IMR-90 (cell line): Measurements from ENCODE around the gene GRPR. TPM values are rescaled to one million over a fixed set of nuclear protein-coding genes. Genes with fewer than 3 reads are reported as not detected.

ENCODE experiments used
- ATAC-seq: fragments of 200-7000 bp; cut with Tn5 transposase; 2 replicates; pipeline ENCODE4 v1.9.1; 2020; ENCODE audit warnings: low read depth, mild to moderate bottlenecking, moderate library complexity
- BruUV-seq: library from RNA; stranded (reverse); fragments of 400-500 nt; replicated peaks from 2 replicates; lab custom pipeline; 2021; lab: Mats Ljungman, UMichigan
- CTCF ChIA-PET: fragments of 300-600 bp; formaldehyde crosslinking; extraction: SDS; loops from one replicate; lab custom pipeline; 2021; ENCODE audit warnings: antibody characterized with exemption; lab: Yijun Ruan, JAX
- POLR2A ChIA-PET: fragments of 300-600 bp; sonication (Branson Sonifier 250); formaldehyde crosslinking; loops from one replicate; lab custom pipeline; 2022; ENCODE audit warnings: antibody characterized with exemption; ENCODE audit not compliant: unreplicated experiment; lab: Charles Lee
- DNase-seq: peaks from one replicate; pipeline ENCODE4 v3.0.0; 2013
- H2AFZ ChIP-seq: replicated peaks from 2 replicates; pipeline ENCODE3; 2013; ENCODE audit warnings: low read length, mild to moderate bottlenecking; ENCODE audit not compliant: poor library complexity
- H2AK5ac ChIP-seq: 2 replicates; pipeline ENCODE4 v1.6.1; 2013; ENCODE audit warnings: low read depth, low read length, inconsistent platforms
- H2AK9ac ChIP-seq: replicated peaks from 2 replicates; pipeline ENCODE3; 2013; ENCODE audit warnings: mild to moderate bottlenecking, low read depth, low read length, moderate library complexity; ENCODE audit not compliant: poor library complexity
- H2BK120ac ChIP-seq: 2 replicates; pipeline ENCODE4 v1.6.1; 2013; ENCODE audit warnings: low read depth, low read length, inconsistent platforms
- H2BK15ac ChIP-seq: 3 replicates; pipeline ENCODE4 v1.6.1; 2013; ENCODE audit warnings: low read depth, low read length, inconsistent platforms
- H2BK20ac ChIP-seq: 2 replicates; pipeline ENCODE4 v1.6.1; 2013; ENCODE audit warnings: low read depth, mild to moderate bottlenecking, inconsistent platforms, low read length, moderate library complexity
- H2BK5ac ChIP-seq: 2 replicates; pipeline ENCODE4 v1.6.1; 2013; ENCODE audit warnings: mild to moderate bottlenecking, low read depth, low read length, inconsistent platforms; ENCODE audit not compliant: poor library complexity, severe bottlenecking
- H3K14ac ChIP-seq: replicated peaks from 2 replicates; pipeline ENCODE4 v1.6.1; 2013; ENCODE audit warnings: low read depth, low read length, inconsistent platforms
- H3K18ac ChIP-seq: 2 replicates; pipeline ENCODE4 v1.6.1; 2013; ENCODE audit warnings: low read depth, low read length, control low read depth
- H3K23ac ChIP-seq: 2 replicates; pipeline ENCODE4 v1.6.1; 2013; ENCODE audit warnings: low read depth, low read length, inconsistent platforms
- H3K27ac ChIP-seq: 2 replicates; pipeline ENCODE4 v1.5.1; 2013; ENCODE audit warnings: mild to moderate bottlenecking, control low read depth, low read length; ENCODE audit not compliant: insufficient read depth
- H3K27me3 ChIP-seq: 2 replicates; pipeline ENCODE4 v1.6.1; 2013; ENCODE audit warnings: low read length; ENCODE audit not compliant: control insufficient read depth, insufficient read depth
- H3K36me3 ChIP-seq: 2 replicates; pipeline ENCODE4 v1.6.1; 2013; ENCODE audit warnings: low read length, mixed read lengths; ENCODE audit not compliant: control insufficient read depth, insufficient read depth
- H3K4ac ChIP-seq: 2 replicates; pipeline ENCODE4 v1.6.1; 2013; ENCODE audit warnings: low read depth, low read length, inconsistent platforms
- H3K4me1 ChIP-seq: 2 replicates; pipeline ENCODE4 v1.6.1; 2013; ENCODE audit warnings: low read length, mixed read lengths; ENCODE audit not compliant: control insufficient read depth, insufficient read depth
- H3K4me2 ChIP-seq: 2 replicates; pipeline ENCODE4 v1.6.1; 2013; ENCODE audit warnings: low read depth, mild to moderate bottlenecking, control low read depth, low read length, moderate library complexity
- H3K4me3 ChIP-seq: 2 replicates; pipeline ENCODE4 v1.5.1; 2013; ENCODE audit warnings: low read depth, mild to moderate bottlenecking, control low read depth, low read length, moderate library complexity; ENCODE audit not compliant: insufficient read depth
- H3K56ac ChIP-seq: 2 replicates; pipeline ENCODE4 v1.6.1; 2013; ENCODE audit warnings: low read length, inconsistent platforms; ENCODE audit not compliant: insufficient read depth; ENCODE audit errors: extremely low read depth
- H3K79me1 ChIP-seq, 2 experiments: 2 replicates each; pipeline ENCODE4 v1.6.1; 2013; ENCODE audit warnings: low read length in 2 of 2, inconsistent platforms in 1 of 2, low read depth in 1 of 2
- H3K9ac ChIP-seq: 2 replicates; pipeline ENCODE4 v1.6.1; 2013; ENCODE audit warnings: low read depth, low read length, control low read depth
- H3K9me1 ChIP-seq: 2 replicates; pipeline ENCODE4 v1.6.1; 2013; ENCODE audit warnings: low read length, inconsistent platforms; ENCODE audit not compliant: insufficient read depth
- H3K9me3 ChIP-seq: 2 replicates; pipeline ENCODE4 v1.6.1; 2013; ENCODE audit warnings: low read length; ENCODE audit not compliant: control insufficient read depth, insufficient read depth
- H4K20me1 ChIP-seq: 2 replicates; pipeline ENCODE4 v1.6.1; 2013; ENCODE audit warnings: low read length, inconsistent platforms; ENCODE audit not compliant: insufficient read depth
- H4K5ac ChIP-seq: 2 replicates; pipeline ENCODE4 v1.6.1; 2013; ENCODE audit warnings: mild to moderate bottlenecking, low read depth, low read length, control low read depth
- H4K8ac ChIP-seq, 2 experiments: 2 replicates each; pipeline ENCODE4 v1.6.1; 2013; ENCODE audit warnings: low read depth in 2 of 2, low read length in 2 of 2, control low read depth in 1 of 2, inconsistent platforms in 1 of 2
- H4K91ac ChIP-seq: 2 replicates; pipeline ENCODE4 v1.6.1; 2013; ENCODE audit warnings: low read depth, low read length, inconsistent platforms; ENCODE audit not compliant: insufficient read depth
- BHLHE40 ChIP-seq: fragments of 150-350 bp; IDR thresholded peaks from 2 replicates; pipeline ENCODE4 v1.6.1; 2016; ENCODE audit warnings: mild to moderate bottlenecking, low read depth, low read length
- CEBPB ChIP-seq: IDR thresholded peaks from 2 replicates; pipeline ENCODE4 v1.6.1; 2012; ENCODE audit warnings: low read depth, low read length, improper control_type of control experiment
- CHD1 ChIP-seq: IDR thresholded peaks from 2 replicates; pipeline ENCODE4 v1.6.1; 2012; ENCODE audit warnings: low read depth, low read length, improper control_type of control experiment
- CTCF ChIP-seq: conservative IDR thresholded peaks from 2 replicates; pipeline ENCODE4 v1.5.1; 2012; ENCODE audit warnings: mild to moderate bottlenecking, low read depth, low read length, improper control_type of control experiment
- ELK1 ChIP-seq: fragments of 150-350 bp; IDR thresholded peaks from 2 replicates; pipeline ENCODE4 v1.6.1; 2016; ENCODE audit warnings: low read depth, mild to moderate bottlenecking, low read length, moderate library complexity, borderline replicate concordance
- FOS ChIP-seq: fragments of 150-350 bp; IDR thresholded peaks from 2 replicates; pipeline ENCODE4 v1.6.1; 2016; ENCODE audit warnings: low read depth, low read length
- MAFK ChIP-seq: IDR thresholded peaks from 2 replicates; pipeline ENCODE4 v1.6.1; 2012; ENCODE audit warnings: low read depth, low read length, improper control_type of control experiment
- MAZ ChIP-seq: IDR thresholded peaks from 2 replicates; pipeline ENCODE4 v1.6.1; 2012; ENCODE audit warnings: low read depth, mild to moderate bottlenecking, low read length, improper control_type of control experiment, moderate library complexity, borderline replicate concordance
- MXI1 ChIP-seq: IDR thresholded peaks from 2 replicates; pipeline ENCODE4 v1.6.1; 2012; ENCODE audit warnings: low read depth, mild to moderate bottlenecking, low read length, moderate library complexity, borderline replicate concordance
- NFE2L2 ChIP-seq: fragments of 150-350 bp; IDR thresholded peaks from 2 replicates; pipeline ENCODE4 v1.6.1; 2016; ENCODE audit warnings: low read depth, mild to moderate bottlenecking, low read length
- POLR2A ChIP-seq: IDR thresholded peaks from 2 replicates; pipeline ENCODE4 v1.6.1; 2012; ENCODE audit warnings: mild to moderate bottlenecking, low read depth, low read length
- RAD21 ChIP-seq: IDR thresholded peaks from 2 replicates; pipeline ENCODE4 v1.6.1; 2012; ENCODE audit warnings: low read length, improper control_type of control experiment
- RCOR1 ChIP-seq: IDR thresholded peaks from 2 replicates; pipeline ENCODE4 v1.6.1; 2012; ENCODE audit warnings: mild to moderate bottlenecking, low read length, improper control_type of control experiment; ENCODE audit not compliant: insufficient replicate concordance
- SMC3 ChIP-seq: fragments of 150-350 bp; IDR thresholded peaks from 2 replicates; pipeline ENCODE4 v1.6.1; 2016; ENCODE audit warnings: low read depth, mild to moderate bottlenecking, antibody characterized with exemption, low read length, moderate library complexity
- USF2 ChIP-seq: fragments of 150-350 bp; IDR thresholded peaks from 2 replicates; pipeline ENCODE4 v1.6.1; 2017; ENCODE audit warnings: mild to moderate bottlenecking, antibody characterized with exemption, low read length, low read depth
- WGBS, 2 experiments: methylation state at CpG; one replicate each; pipeline versions ENCODE4 v1.1.5 to v1.1.7; 2013; ENCODE audit warnings: missing lambda C conversion rate in 2 of 2; ENCODE audit not compliant: insufficient read length in 1 of 2; ENCODE audit errors: extremely low coverage in 2 of 2; 5-methylcytosine and 5-hydroxymethylcytosine counted together
- dilution Hi-C: fragments of 300-500 bp; cut with HindIII; formaldehyde crosslinking; loops from one replicate; pipeline ENCODE4 v1.14.3; 2018; ENCODE audit warnings: low sequenced_read_pairs; ENCODE audit not compliant: unreplicated experiment
- in situ Hi-C: fragments of 300-500 bp; cut with MboI; formaldehyde crosslinking; loops from 3 replicates; pipeline ENCODE4 v1.14.3; 2019; ENCODE audit warnings: low sequenced_read_pairs, inconsistent platforms, mixed read lengths
- intact Hi-C: fragments of 100-400 bp; cut with micrococcal nuclease; formaldehyde crosslinking; loops from 2 replicates; pipeline ENCODE4 v1.10.0; 2022
- polyA plus RNA-seq, 3 experiments: library from polyadenylated mRNA; depleted of rRNA; stranded (reverse); fragments of >200 nt; gene quantifications; 2 replicates each; pipeline ENCODE4 v1.2.3, GENCODE V29; 2012; ENCODE audit warnings: low replicate concordance in 1 of 3
- total RNA-seq: library from RNA; depleted of rRNA; stranded (reverse); fragments of >200 nt; gene quantifications from 2 replicates; pipeline ENCODE4 v1.2.3, GENCODE V29; 2012

The GRPR gene
- total and polyA plus RNA-seq, 2 of the 4 experiments (the other 2 are of a cell fraction): 9.2 to 13.6 TPM

- no peak within 1 kb of the TSS for H3K14ac ChIP-seq
- H4K20me1 ChIP-seq: no peaks in the 10 kb centered on the region
- no peak within 1 kb of the TSS for H3K23ac ChIP-seq
- H2AK9ac ChIP-seq: no peak within 1 kb of the TSS
- no peak within 1 kb of the TSS for H2BK120ac ChIP-seq
- no TSS peak for BruUV-seq
- no peak within 1 kb of the TSS for H3K56ac ChIP-seq
- H2AK5ac ChIP-seq: peak within 1 kb of the TSS; percentile 52; the same call in 1 of the 2 replicates
- no peak for TF ChIP-seq RAD21
- TF ChIP-seq MAZ: no peak
- TF ChIP-seq MXI1: no peak
- no peak for TF ChIP-seq USF2
- TF ChIP-seq POLR2A: no peak
- TF ChIP-seq FOS: no peak
- no peak for TF ChIP-seq SMC3
- no peak for TF ChIP-seq CHD1
- TF ChIP-seq MAFK: no peak
- no peak for TF ChIP-seq CTCF
- no peak for TF ChIP-seq RCOR1
- TF ChIP-seq ELK1: no peak
- no peak for TF ChIP-seq BHLHE40
- no peak for TF ChIP-seq CEBPB
- no peak for TF ChIP-seq NFE2L2
- CTCF ChIA-PET: no interaction called here
- H3K9me3 ChIP-seq: peaks cover 3% of the 10 kb centered on the region; the same call in 1 of the 2 replicates
- no peak within 1 kb of the TSS for H2BK20ac ChIP-seq
- intact Hi-C loops (no loop called here), in situ Hi-C loops (no loop called here), dilution Hi-C loops (no loop called here)
- no peak within 1 kb of the TSS for H3K9ac ChIP-seq
- H4K5ac ChIP-seq: no peak within 1 kb of the TSS
- no peak within 1 kb of the TSS for H2AFZ ChIP-seq
- no peak within 1 kb of the TSS for H4K8ac ChIP-seq
- POLR2A ChIA-PET: no interaction called here
- no peak within 1 kb of the TSS for H3K18ac ChIP-seq
- no peaks in the 10 kb centered on the region for H3K79me1 ChIP-seq
- no peak for DNase-seq
- H2BK5ac ChIP-seq: no peak within 1 kb of the TSS
- peaks cover 2% of the 10 kb centered on the region; the same call in 1 of the 2 replicates for H3K27me3 ChIP-seq
- no peaks in the 10 kb centered on the region for H3K4me1 ChIP-seq
- H3K4me2 ChIP-seq: no peak within 1 kb of the TSS
- no peak within 1 kb of the TSS for H3K4ac ChIP-seq
- no peak within 1 kb of the TSS for H3K4me3 ChIP-seq
- WGBS, 2 experiments: 100% methylated on average over 1 of the region's 5 CpGs; no CpG with 5 or more reads in 1 of the 2 experiments
- no peak for ATAC-seq
- H4K91ac ChIP-seq: no peak within 1 kb of the TSS
- no peaks in the 10 kb centered on the region for H3K9me1 ChIP-seq
- H3K36me3 ChIP-seq: no peaks in the 10 kb centered on the region
- H3K27ac ChIP-seq: no peak within 1 kb of the TSS
- H2BK15ac ChIP-seq: no peak within 1 kb of the TSS
Observed at GRCh38 chrX:16167181-16167580, 43.8 kb downstream of the GRPR start, which contains the start of gene MAGEB17. Gene MAGEB17 (plus strand): TSS chrX:16167481. CDS start chrX:16170383, 2,902 bp downstream.
